NCI-H1436 treated with DMSO at 0.1 percent for 48 hours (cell line): Measurements from ENCODE around the gene EEF2KMT.
"Not testable (repeated sequence)": the region's sequence is repeated elsewhere in the genome, so short reads cannot be mapped to it uniquely, and the experiment has no call there.

Experiments used
- DNase-seq: peaks from one replicate; lab custom pipeline; 2025; lab: John Stamatoyannopoulos, UW

Gene EEF2KMT

GRCh38 chr16:5097470-5098220 lies at the start of gene EEF2KMT:
Gene EEF2KMT, minus strand, starts transcription at chr16:5097795. Its CDS starts 56 bp downstream, at chr16:5097739.
- peak; percentile 91 for DNase-seq

GRCh38 chr16:5144621-5144956 lies 47.0 kb upstream of the EEF2KMT start:
- DNase-seq, result not testable (repeated sequence)

GRCh38 chr16:5143761-5144620 lies 46.4 kb upstream of the EEF2KMT start:
- DNase-seq, result no peak

- DNase-seq, result not testable (repeated sequence)
These were observed 42.6 kb upstream of the EEF2KMT start for GRCh38 chr16:5140151-5140550.

GRCh38 chr16:5134739-5135452 lies 37.3 kb upstream of the EEF2KMT start:
- not testable (repeated sequence) for DNase-seq

- not testable (repeated sequence) for DNase-seq
These were observed 35.5 kb upstream of the EEF2KMT start for GRCh38 chr16:5132915-5133600.

- DNase-seq, result not testable (repeated sequence)
These were observed 33.9 kb upstream of the EEF2KMT start for GRCh38 chr16:5131467-5132004.

- not testable (repeated sequence) for DNase-seq
These were observed 19.9 kb upstream of the EEF2KMT start for GRCh38 chr16:5117300-5118087.

GRCh38 chr16:5116780-5117295 lies 19.2 kb upstream of the EEF2KMT start:
- DNase-seq, result not testable (repeated sequence)

- DNase-seq, result not testable (repeated sequence)
These were observed 13.3 kb upstream of the EEF2KMT start for GRCh38 chr16:5110933-5111332.

- no peak for DNase-seq
These were observed 11.0 kb upstream of the EEF2KMT start for GRCh38 chr16:5108505-5109158.

GRCh38 chr16:5105039-5105438 lies 7.4 kb upstream of the EEF2KMT start:
- not testable (repeated sequence) for DNase-seq

- DNase-seq, result not testable (repeated sequence)
These were observed 5.9 kb upstream of the EEF2KMT start for GRCh38 chr16:5103296-5104032.

GRCh38 chr16:5099174-5099573 lies 1.6 kb upstream of the EEF2KMT start:
- DNase-seq, result not testable (repeated sequence)

- DNase-seq, result not testable (repeated sequence)
These were observed 895 bp upstream of the EEF2KMT start for GRCh38 chr16:5098221-5099159.

GRCh38 chr16:5097061-5097469 lies 530 bp downstream of the EEF2KMT start:
- not testable (repeated sequence) for DNase-seq

GRCh38 chr16:5096437-5097060 lies 1.0 kb downstream of the EEF2KMT start:
- not testable (repeated sequence) for DNase-seq
